Stomach (tissue), 9 donors: Measurements from ENCODE around the gene GLCCI1. TPM values are rescaled to one million over a fixed set of nuclear protein-coding genes. Genes with fewer than 3 reads are reported as not detected.

ENCODE experiments used
- DNase-seq, 2 donors: peaks; one replicate each; pipeline versions ENCODE4 v3.0.0 to v3.0.0-alpha.2; 2013 to 2019
- H3K27ac ChIP-seq, 5 donors: fragments of 200-600 bp in 4 of 5; sonication (generic) in 4 of 5; one replicate each; pipeline ENCODE4 v1.5.1; 2013 to 2019; ENCODE audit warnings: mild to moderate bottlenecking in 1 of 5, moderate library complexity in 1 of 5
- H3K27me3 ChIP-seq, 3 donors: fragments of 200-600 bp; sonication (generic); one replicate each; pipeline ENCODE4 v1.5.1; 2017 to 2019; ENCODE audit warnings: mixed run types in 1 of 3
- H3K36me3 ChIP-seq, 4 donors: fragments of 200-600 bp; sonication (generic); 1 replicate in 3 of 4; 2 replicates in 1 of 4; pipeline ENCODE4 v1.5.1; 2016 to 2019
- H3K4me1 ChIP-seq, 4 donors: fragments of 200-600 bp; sonication (generic); one replicate each; pipeline ENCODE4 v1.5.1; 2016 to 2019
- H3K4me3 ChIP-seq, 4 donors: fragments of 200-600 bp; sonication (generic) in 3 of 4; one replicate each; pipeline ENCODE4 v1.5.1; 2016 to 2019; ENCODE audit warnings: mild to moderate bottlenecking in 1 of 4
- H3K9me3 ChIP-seq, 4 donors: fragments of 200-600 bp; sonication (generic); one replicate each; pipeline ENCODE4 v1.5.1; 2016 to 2019
- CTCF ChIP-seq, 7 experiments: fragments of 450-650 bp in 4 of 7; fragments of 200-600 bp in 3 of 7; sonication (generic) in 3 of 7; IDR thresholded peaks; one replicate each; pipeline ENCODE4 v1.5.1; 2016 to 2019; ENCODE audit warnings: antibody characterized with exemption in 7 of 7, control low read depth in 2 of 7, mild to moderate bottlenecking in 1 of 7
- EP300 ChIP-seq: sonication (generic); formaldehyde crosslinking; IDR thresholded peaks from one replicate; pipeline ENCODE4 v1.6.1; 2017; ENCODE audit warnings: antibody characterized with exemption
- POLR2A ChIP-seq, 4 donors: fragments of 450-650 bp; IDR thresholded peaks; one replicate each; pipeline ENCODE4 v1.6.1; 2016; ENCODE audit warnings: antibody characterized with exemption in 4 of 4, control low read depth in 2 of 4, mild to moderate bottlenecking in 1 of 4, moderate library complexity in 1 of 4
- POLR2AphosphoS5 ChIP-seq, 3 donors: sonication (generic); formaldehyde crosslinking; IDR thresholded peaks; one replicate each; pipeline ENCODE4 v1.6.1; 2016; ENCODE audit warnings: antibody characterized with exemption in 3 of 3
- WGBS, 5 donors: extraction: QIAGEN DNeasy Blood & Tissue Kit in 3 of 5; methylation state at CpG; one replicate each; pipeline versions ENCODE4 v1.1.5 to v1.1.7; 2013 to 2018; 5-methylcytosine and 5-hydroxymethylcytosine counted together
- intact Hi-C: fragments of 100-400 bp; cut with DNase I; formaldehyde crosslinking; loops from one replicate; pipeline ENCODE4 v1.15.1; 2023; ENCODE audit warnings: low total_unique reads
- polyA plus RNA-seq, 3 donors: library from polyadenylated mRNA; stranded (reverse); fragments of 200-250 nt; gene quantifications; one replicate each; pipeline ENCODE4 v1.2.3, GENCODE V29; 2013
- total RNA-seq, 5 donors: library from RNA; depleted of rRNA; stranded (reverse); fragments of >200 nt; gene quantifications; one replicate each; pipeline versions ENCODE4 v1.1.0 to v1.2.3, GENCODE V29; 2014 to 2016
- donor health status: healthy with polysubstance abuse.
- donor health status: Bipolar disorder and iron deficiency.
- donor health status: healthy.

GLCCI1 gene
- total and polyA plus RNA-seq, 8 donors, result 2.6 to 60.9 (median 14.9) TPM

DNA sequence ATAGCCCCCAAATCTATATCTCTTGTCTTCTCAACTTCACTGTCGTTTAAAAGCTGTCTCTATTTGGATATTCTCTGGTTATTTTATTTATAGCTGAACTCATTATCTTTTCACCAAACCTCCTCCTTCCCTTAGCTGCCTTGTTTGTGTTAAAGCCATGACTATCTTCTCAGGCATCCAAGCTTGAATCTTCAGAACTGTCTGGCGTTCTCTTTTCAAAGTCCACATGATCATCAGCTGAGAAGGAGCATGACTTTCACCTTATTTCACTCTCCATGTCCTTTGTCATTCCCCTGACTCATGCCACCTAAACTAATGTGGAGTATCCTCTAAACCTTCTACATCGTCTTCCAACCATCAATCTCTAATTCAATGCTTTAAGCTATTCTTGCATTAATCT, 5.7 kb upstream of the GLCCI1 start:
- no peaks in the 10 kb centered on the region for H3K27me3 ChIP-seq
- DNase-seq, result no peak
- H3K4me1 ChIP-seq, result peaks cover 0 to 8% (median 3%) of the 10 kb centered on the region in 4 donors
- H3K27ac ChIP-seq, result no peak overlapping the region
- WGBS, 5 donors, result 83 to 91% (median 86%) methylated on average over 3 of the region's 3 CpGs
- TF ChIP-seq POLR2AphosphoS5 (IDR thresholded peaks at IDR 0.05) (no peak), POLR2A (IDR thresholded peaks at IDR 0.05) (no peak), CTCF (IDR thresholded peaks at IDR 0.05) (no peak), EP300 (no peak)
- H3K9me3 ChIP-seq, result no peaks in the 10 kb centered on the region
- H3K4me3 ChIP-seq, result no peak overlapping the region
- H3K36me3 ChIP-seq, result no peaks in the 10 kb centered on the region
- intact Hi-C loops, result no loop called here

GRCh38 chr7:7964250-7964649, 4.3 kb upstream of the GLCCI1 start:
- TF ChIP-seq EP300 (no peak), POLR2A (IDR thresholded peaks at IDR 0.05) (no peak), POLR2AphosphoS5 (IDR thresholded peaks at IDR 0.05) (no peak), CTCF (IDR thresholded peaks at IDR 0.05) (no peak)
- 85 to 93% (median 91%) methylated on average over 2 of the region's 2 CpGs for WGBS, 5 donors
- Histone ChIP-seq H3K36me3 (no peaks in the 10 kb centered on the region), H3K4me1 (peaks cover 0 to 11% (median 4%) of the 10 kb centered on the region in 4 donors), H3K27ac (no peak overlapping the region), H3K27me3 (no peaks in the 10 kb centered on the region), H3K4me3 (no peak overlapping the region), H3K9me3 (no peaks in the 10 kb centered on the region)
- intact Hi-C loops, result no loop called here
- no peak for DNase-seq

- H3K4me3 ChIP-seq, result no peak overlapping the region
- no peaks in the 10 kb centered on the region for H3K9me3 ChIP-seq
- no peak for DNase-seq
- H3K4me1 ChIP-seq, result peaks cover 0 to 11% (median 4%) of the 10 kb centered on the region in 4 donors
- WGBS, 5 donors, result 79 to 85% (median 82%) methylated on average over 2 of the region's 2 CpGs
- intact Hi-C loops, result no loop called here
- TF ChIP-seq POLR2AphosphoS5 (IDR thresholded peaks at IDR 0.05) (no peak), CTCF (IDR thresholded peaks at IDR 0.05) (no peak), EP300 (no peak), POLR2A (IDR thresholded peaks at IDR 0.05) (no peak)
- H3K27ac ChIP-seq, result no peak overlapping the region
- no peaks in the 10 kb centered on the region for H3K36me3 ChIP-seq
- H3K27me3 ChIP-seq, result no peaks in the 10 kb centered on the region
Measured at GRCh38 chr7:7964691-7965090, 3.9 kb upstream of the GLCCI1 start.

DNA sequence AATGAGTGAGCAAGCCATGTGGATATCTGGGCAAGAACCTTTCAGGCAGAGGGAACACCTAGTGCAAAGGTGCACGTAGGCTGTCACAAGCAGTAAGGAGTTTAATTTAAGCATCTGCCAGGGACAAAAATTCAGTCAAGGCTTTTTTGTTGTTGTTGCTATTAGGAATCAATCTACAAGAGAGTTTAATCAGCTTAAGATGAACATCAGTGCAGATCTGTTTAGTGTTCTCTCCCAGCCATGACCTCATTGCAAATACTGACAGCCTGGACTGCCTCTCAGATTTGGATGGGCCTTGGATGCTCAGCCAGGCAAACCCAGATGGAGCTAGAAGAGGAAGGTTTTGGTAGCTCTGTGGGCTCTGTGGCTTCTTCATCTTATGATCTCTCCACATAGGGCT, 3.3 kb upstream of the GLCCI1 start:
- TF ChIP-seq POLR2AphosphoS5 (IDR thresholded peaks at IDR 0.05) (no peak), CTCF (IDR thresholded peaks at IDR 0.05) (no peak), EP300 (no peak), POLR2A (IDR thresholded peaks at IDR 0.05) (no peak)
- Histone ChIP-seq H3K27me3 (no peaks in the 10 kb centered on the region), H3K4me1 (peaks cover 0 to 11% (median 5%) of the 10 kb centered on the region in 4 donors), H3K36me3 (no peaks in the 10 kb centered on the region), H3K27ac (no peak overlapping the region), H3K4me3 (no peak overlapping the region), H3K9me3 (no peaks in the 10 kb centered on the region)
- intact Hi-C loops, result no loop called here
- DNase-seq, result peak in 1 of 2 donors; percentile 28
- WGBS, 5 donors, result 85 to 96% (median 96%) methylated on average over 1 of the region's 1 CpG
